Measurements from ENCODE around the gene CACNA1D.

- no peak for TF ChIP-seq EZH2 (IDR thresholded peaks at IDR 0.05; ENCODE audit: low read length)
- no peak for TF ChIP-seq CTCF (optimal IDR thresholded peaks at IDR 0.05 in 1 of 3, IDR thresholded peaks at IDR 0.05 in 1 of 3, conservative IDR thresholded peaks at IDR 0.05 in 1 of 3; ENCODE audit: extremely low read depth in 1 of 3, insufficient read depth in 2 of 3, low read length in 3 of 3)
Measured at GRCh38 chr3:53765753-53766152, 271.3 kb downstream of the CACNA1D start.
